HL-60 (cell line): ENCODE results near the gene CHAF1A.

Source experiments
- DNase-seq, 2 experiments: peaks; one replicate each; pipeline ENCODE4 v3.0.0-alpha.2; 2010 to 2020; ENCODE audit warnings: low read depth in 1 of 2, low spot score in 1 of 2
- H3K27ac ChIP-seq: fragments of 250-450 bp; sonication (Bioruptor Pico); replicated peaks from 2 replicates; pipeline ENCODE4 v1.5.1; 2020; ENCODE audit warnings: mild to moderate bottlenecking, moderate library complexity
- H3K27me3 ChIP-seq: fragments of 250-450 bp; sonication (Bioruptor Pico); 2 replicates; pipeline ENCODE4 v1.5.1; 2021; ENCODE audit warnings: mild to moderate bottlenecking, moderate library complexity; ENCODE audit not compliant: insufficient read depth, poor library complexity, severe bottlenecking
- H3K4me3 ChIP-seq: replicated peaks from 2 replicates; pipeline ENCODE4 v1.5.1; 2011; ENCODE audit warnings: mild to moderate bottlenecking, control low read depth, low read length; ENCODE audit not compliant: insufficient read depth
- CTCF ChIP-seq: IDR thresholded peaks from one replicate; pipeline ENCODE4 v1.5.1; 2011; ENCODE audit warnings: low read length, control low read depth, inconsistent platforms; ENCODE audit not compliant: insufficient read depth
- GABPA ChIP-seq: IDR thresholded peaks from 2 replicates; pipeline ENCODE4 v1.6.1; 2012; ENCODE audit warnings: low read depth
- POLR2AphosphoS5 ChIP-seq: IDR thresholded peaks from 2 replicates; pipeline ENCODE4 v1.6.1; 2012; ENCODE audit warnings: low read depth
- SPI1 ChIP-seq: IDR thresholded peaks from 2 replicates; pipeline ENCODE4 v1.6.1; 2012; ENCODE audit warnings: low read depth, mild to moderate bottlenecking, borderline replicate concordance
- TF ChIP-seq, protein P1 (sequence below): IDR thresholded peaks from 2 replicates; pipeline ENCODE4 v1.6.1; 2012; ENCODE audit warnings: low read depth; ENCODE audit not compliant: insufficient replicate concordance

The CHAF1A gene

GRCh38 chr19:4390567-4391305 lies 11.7 kb upstream of the CHAF1A start:
- DNase-seq: peak in 1 of 2 experiments; percentile 38
- TF ChIP-seq CTCF (no peak), SPI1 (no peak), GABPA (no peak), POLR2AphosphoS5 (no peak)
- TF ChIP-seq, protein P1, sequence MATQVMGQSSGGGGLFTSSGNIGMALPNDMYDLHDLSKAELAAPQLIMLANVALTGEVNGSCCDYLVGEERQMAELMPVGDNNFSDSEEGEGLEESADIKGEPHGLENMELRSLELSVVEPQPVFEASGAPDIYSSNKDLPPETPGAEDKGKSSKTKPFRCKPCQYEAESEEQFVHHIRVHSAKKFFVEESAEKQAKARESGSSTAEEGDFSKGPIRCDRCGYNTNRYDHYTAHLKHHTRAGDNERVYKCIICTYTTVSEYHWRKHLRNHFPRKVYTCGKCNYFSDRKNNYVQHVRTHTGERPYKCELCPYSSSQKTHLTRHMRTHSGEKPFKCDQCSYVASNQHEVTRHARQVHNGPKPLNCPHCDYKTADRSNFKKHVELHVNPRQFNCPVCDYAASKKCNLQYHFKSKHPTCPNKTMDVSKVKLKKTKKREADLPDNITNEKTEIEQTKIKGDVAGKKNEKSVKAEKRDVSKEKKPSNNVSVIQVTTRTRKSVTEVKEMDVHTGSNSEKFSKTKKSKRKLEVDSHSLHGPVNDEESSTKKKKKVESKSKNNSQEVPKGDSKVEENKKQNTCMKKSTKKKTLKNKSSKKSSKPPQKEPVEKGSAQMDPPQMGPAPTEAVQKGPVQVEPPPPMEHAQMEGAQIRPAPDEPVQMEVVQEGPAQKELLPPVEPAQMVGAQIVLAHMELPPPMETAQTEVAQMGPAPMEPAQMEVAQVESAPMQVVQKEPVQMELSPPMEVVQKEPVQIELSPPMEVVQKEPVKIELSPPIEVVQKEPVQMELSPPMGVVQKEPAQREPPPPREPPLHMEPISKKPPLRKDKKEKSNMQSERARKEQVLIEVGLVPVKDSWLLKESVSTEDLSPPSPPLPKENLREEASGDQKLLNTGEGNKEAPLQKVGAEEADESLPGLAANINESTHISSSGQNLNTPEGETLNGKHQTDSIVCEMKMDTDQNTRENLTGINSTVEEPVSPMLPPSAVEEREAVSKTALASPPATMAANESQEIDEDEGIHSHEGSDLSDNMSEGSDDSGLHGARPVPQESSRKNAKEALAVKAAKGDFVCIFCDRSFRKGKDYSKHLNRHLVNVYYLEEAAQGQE: no peak
- Histone ChIP-seq H3K27me3 (no peaks in the 10 kb centered on the region), H3K4me3 (no peak overlapping the region), H3K27ac (peak overlapping the region; percentile 57)

DNA sequence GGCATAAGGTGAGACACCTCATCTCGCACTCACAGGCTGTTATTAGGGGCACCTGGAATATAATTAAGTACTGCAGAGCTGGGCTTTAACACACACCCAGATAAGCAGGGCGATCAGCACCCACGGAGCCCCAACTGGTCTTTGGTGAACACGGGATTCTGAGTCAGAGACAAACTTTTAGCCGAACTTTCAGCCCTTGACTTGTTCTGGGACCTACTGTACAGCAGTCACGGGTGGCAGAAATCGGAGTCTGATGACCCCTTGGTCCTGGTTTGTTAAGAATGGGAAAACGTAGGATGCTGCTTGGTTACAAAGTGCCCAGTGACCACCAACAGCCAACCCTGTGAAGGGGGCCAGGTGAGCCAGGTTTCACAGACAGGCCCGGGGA lies 11.1 kb upstream of the CHAF1A start:
- Histone ChIP-seq H3K27me3 (no peaks in the 10 kb centered on the region), H3K4me3 (no peak overlapping the region), H3K27ac (peak overlapping the region; percentile 57; the same call in 1 of the 2 replicates)
- no peak for DNase-seq
- TF ChIP-seq, protein P1: no peak
- TF ChIP-seq SPI1 (no peak), CTCF (no peak), POLR2AphosphoS5 (no peak), GABPA (no peak)

DNA sequence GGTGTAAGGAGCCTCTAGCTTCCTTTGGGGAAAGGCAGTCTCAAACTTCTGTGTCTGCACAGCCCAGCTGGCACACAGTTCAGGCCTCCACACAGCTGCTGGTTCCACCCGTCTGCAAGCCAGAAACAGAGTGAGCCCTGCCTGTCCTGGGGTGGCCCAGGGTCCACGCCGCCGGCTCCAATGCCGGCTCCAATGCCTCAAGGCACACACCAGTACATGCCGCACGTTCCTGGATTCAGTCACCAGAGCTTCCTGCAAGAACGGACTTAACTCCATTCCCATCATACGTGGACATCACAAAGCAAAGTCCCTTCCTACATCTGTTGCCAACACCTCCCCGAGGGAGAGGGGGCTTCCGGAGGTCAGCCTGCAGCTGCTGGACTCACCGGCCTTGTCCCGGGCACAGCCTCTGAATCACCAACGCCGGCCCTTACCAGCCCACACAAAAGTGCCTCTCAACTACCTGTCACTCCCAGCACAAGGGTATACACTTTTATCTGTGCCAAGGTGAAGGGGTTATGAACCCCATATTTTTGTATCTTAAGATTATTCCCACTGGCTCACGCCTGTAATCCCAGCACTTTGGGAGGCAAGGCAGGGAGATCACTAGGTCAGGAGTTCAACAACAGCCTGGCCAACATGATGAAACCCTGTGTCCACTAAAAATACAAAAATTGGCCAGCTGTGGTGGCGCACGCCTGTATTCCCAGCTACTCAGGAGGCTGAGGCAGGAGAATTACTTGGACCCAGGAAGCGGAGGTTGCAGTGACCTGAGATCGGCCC lies 10.5 kb upstream of the CHAF1A start:
- TF ChIP-seq CTCF: no peak
- TF ChIP-seq SPI1: no peak
- no peak for TF ChIP-seq GABPA
- TF ChIP-seq, protein P1: no peak
- TF ChIP-seq POLR2AphosphoS5: no peak
- no peak overlapping the region for H3K4me3 ChIP-seq
- no peak for DNase-seq
- H3K27ac ChIP-seq: no peak overlapping the region
- no peaks in the 10 kb centered on the region for H3K27me3 ChIP-seq
